HuH-7 (cell line): ENCODE measurements around the gene LEMD1.
"Not testable (repeated sequence)": the region's sequence is repeated elsewhere in the genome, so short reads cannot be mapped to it uniquely, and the experiment has no call there.

Source experiments
- DNase-seq: peaks from one replicate; pipeline ENCODE4 v3.0.0; 2011; ENCODE audit warnings: low spot score

The LEMD1 gene

GRCh38 chr1:205429762-205430695 is 8.2 kb upstream of the LEMD1 start:
- no peak for DNase-seq

DNA sequence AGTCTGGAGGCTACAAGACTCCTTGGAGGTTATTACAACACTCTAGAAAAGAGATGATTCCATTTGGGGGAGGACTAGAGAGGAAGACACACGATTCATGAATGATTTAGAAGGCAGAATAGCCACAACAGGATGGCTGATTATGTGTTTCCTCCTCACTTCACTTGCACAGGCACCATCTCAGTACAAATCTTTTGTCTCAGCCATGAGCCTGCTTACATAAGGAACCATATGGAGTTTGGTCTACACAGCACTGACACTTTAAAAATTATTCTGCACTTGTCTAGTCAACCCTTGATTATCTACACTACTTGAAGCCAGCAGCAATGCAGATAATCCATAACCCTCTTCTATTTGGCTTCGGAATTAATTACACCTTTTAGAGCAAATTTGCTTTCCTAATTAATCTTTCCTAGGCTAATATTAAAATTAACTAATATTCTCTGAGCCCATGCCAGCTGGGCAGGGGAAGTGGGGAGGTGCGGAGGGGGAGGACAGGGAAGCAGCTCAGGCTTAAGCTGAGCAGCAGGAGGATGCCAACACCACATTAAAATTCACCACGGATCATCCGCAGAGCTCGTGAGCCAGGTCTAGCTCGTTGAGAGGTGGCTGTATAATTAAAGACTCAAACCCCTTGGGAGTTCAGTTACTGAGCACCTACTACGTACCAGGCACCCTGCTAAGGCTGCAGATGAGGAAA is 3.2 kb upstream of the LEMD1 start:
- no peak for DNase-seq

DNA sequence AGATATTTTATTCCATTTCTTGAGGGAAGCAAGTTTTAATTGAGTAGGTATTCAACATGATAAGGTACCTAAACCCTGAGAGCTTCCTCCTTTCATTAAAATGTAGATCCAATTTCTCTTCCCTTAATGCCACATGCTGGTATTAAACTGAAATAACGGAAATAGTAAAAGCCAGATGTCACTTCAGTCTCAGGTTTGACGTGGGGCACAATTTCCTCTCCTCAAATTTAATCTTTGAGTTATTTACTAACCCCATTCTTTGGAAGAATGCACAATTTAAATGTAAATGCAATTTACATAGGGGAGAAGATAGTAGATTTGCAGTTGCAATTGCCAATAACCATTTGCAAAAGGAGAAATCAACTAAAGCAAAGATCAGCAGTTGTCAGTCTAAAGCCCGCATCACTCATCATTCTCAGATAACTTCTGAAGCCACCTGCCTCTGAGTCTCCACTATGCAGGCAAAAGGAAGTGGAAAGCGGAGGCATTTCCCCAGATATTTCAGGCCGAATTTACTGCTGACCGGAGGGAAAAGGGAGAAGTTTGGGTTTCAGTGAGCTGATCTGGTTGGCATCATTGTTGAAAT is 2.1 kb upstream of the LEMD1 start:
- no peak for DNase-seq

- DNase-seq = no peak
Observed at GRCh38 chr1:205422993-205423642, 1.3 kb upstream of the LEMD1 start.

DNA sequence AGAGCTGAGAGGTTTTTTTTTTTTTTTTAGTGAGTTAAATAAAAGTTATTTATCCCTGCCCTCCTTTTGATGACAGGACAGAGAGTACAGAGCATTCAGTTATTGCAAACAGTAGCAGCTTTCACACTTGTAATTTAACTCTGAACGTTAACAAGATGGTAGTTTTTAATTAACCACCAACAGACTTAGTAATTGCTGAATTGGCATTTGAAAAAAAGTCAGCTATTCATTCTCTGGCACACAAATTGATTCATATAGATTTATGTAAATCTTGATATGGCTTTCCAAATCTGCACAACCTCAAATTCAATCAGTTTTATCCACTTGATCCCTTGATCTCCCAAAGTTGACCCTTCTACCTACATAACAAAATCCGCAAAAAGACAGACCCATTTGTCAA is 918 bp downstream of the LEMD1 start:
- no peak for DNase-seq

DNA sequence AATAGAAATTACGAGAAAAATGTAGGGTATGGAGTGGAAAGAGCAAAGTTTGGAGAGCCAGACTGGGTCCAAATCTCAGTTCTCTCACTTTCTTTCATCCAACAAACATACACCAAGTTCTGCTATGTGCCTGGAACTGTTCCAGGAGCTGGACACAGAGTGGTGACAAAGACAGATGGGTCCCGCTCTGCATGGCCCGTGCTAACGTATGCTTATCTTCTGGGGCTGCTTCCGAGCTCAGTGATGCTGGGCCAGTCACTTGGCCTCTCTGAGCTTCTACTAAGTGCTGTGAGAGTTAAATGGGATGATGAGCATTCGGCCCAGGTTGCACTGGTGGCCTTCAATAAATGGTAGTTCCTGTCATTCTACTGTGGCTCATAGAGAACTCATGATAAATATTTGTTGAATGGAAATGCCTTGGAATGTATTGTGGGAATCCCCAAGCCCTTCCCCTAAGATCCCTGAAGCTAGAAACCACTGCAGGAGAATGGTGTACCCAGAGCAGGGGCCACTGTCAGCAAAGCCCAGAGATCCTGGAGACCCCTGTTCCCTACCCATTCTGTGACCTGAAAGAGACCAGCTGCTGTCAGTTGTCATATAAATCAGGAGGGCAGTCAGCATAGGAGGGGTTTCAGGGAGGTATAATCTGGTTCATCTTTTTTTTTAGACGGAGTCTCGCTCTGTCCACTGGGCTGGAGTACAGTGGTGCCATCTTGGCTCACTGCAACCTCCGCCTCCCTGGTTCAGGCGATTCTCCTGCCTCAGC is 3.8 kb downstream of the LEMD1 start:
- no peak for DNase-seq

DNA sequence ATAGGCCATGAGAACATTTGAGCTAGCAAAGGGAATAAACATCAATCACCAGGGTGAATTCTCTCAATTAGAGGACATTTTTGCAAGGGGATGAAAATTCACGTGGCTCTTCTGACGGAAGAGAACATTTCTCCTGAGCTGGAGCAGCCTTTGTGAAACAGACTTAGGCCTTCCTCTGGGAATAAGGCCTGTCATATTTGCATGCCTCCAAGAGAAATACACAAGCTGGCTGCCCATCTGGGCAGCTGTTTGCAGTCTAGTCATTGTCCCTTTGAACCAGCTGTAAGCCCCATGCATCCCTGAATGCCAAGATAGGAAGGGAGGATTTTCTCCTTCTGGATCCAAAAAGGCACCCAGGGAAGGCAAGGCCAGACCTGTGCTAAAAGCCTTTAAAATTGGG is 5.5 kb downstream of the LEMD1 start:
- DNase-seq = no peak

GRCh38 chr1:205410581-205411298 is 11.1 kb downstream of the LEMD1 start:
- DNase-seq = no peak

DNA sequence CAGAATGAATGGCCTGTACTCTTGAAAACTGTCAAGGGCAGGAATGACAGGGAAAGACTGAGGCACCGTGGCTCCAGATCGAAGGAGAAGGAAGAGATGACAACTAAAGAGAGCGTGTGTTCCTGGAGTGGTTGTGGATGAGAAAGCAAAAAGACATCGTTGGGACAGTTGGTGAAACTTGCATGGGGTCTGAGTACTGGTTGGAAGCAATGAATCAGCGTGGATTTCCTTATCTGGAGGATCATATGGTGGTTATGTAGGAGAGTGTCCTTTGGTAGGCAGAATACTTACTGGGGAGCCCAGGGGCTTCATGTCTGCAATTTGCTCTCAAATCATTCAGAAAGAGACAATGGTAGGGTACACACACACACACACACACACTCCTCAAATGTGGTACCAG is 13.9 kb downstream of the LEMD1 start:
- no peak for DNase-seq

GRCh38 chr1:205406252-205406651 is 15.6 kb downstream of the LEMD1 start:
- not testable (repeated sequence) for DNase-seq

DNA sequence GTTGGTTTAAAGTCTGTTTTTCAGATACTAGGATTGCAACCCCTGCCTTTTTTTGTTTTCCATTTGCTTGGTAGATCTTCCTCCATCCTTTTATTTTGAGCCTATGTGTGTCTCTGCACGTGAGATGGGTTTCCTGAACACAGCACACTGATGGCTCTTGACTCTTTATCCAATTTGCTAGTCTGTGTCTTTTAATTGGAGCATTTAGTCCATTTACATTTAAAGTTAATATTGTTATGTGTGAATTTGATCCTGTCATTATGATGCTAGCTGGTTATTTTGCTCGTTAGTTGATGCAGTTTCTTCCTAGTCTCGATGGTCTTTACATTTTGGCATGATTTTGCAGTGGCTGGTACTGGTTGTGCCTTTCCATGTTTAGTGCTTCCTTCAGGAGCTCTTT is 17.4 kb downstream of the LEMD1 start:
- DNase-seq = not testable (repeated sequence)

GRCh38 chr1:205398586-205398985 is 23.3 kb downstream of the LEMD1 start:
- no peak for DNase-seq

DNA sequence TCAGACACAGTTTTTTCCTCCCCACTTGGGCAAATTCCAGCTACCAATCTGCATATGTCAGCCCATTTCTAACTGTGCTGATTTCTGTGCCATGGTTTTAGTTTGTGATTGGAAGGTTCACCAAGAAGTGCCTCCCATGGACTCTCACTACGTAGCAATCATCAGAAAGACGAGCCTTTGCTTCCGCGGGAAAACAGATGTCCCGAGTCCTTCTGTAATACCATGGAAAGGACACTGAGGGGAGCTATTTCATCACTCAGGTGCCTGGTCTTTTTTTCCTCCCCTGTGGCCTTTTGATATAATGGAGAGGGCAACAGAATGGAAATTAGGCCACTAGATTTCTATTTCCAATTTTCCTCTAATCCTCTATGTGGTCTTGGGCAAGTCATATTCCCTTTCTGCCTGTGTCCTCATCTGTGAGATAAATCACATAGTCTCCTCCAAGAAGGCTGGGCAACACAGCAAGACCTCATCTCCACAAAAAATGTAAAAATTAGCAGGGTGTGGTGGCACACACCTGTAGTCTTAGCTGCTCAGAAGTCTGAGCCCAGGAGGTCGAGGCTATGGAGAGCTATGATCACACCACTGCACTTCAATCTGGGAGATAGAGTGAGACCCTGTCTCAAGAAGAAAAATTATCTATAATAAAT is 24.8 kb downstream of the LEMD1 start:
- peak; percentile 54 for DNase-seq

DNA sequence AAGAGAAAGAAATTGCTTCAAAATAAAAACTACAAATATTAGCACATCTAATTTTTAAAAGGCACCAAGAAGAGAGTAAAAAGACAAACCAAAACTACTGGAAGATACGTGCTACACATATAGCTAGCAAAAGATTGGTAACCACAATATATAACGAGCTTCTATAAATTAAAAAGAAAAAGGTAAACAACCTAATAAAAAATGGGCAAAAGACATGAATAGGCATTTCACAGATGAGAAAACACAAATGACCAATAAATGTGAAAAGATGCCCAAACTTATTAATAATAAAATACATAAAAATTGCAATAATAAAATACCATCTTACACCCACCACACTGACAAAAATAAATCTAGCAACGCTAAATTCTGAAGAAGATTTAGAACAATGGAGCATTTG is 26.2 kb downstream of the LEMD1 start:
- DNase-seq = no peak

DNA sequence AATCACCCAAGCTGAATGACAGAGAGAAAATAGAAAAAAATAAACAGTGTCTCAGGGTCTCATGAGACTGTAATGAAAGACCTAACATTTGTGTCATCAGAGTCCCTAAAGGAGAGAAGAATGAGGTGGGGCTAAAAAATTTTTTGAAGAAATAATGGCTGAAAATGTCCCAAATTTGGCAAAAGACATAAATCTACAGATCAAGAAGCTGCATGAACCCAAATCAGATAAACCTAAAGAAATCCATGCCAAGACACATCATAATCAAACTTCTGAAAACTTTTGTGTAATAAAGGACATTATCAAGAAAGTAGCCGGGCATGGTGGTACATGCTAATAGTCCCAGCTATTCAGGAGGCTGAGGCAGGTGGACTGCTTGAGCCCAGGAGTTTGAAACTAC is 29.2 kb downstream of the LEMD1 start:
- DNase-seq = no peak

- no peak for DNase-seq
Observed at GRCh38 chr1:205391386-205391785, 30.5 kb downstream of the LEMD1 start.

- DNase-seq = no peak
Observed at GRCh38 chr1:205387845-205388244, 34.0 kb downstream of the LEMD1 start.

DNA sequence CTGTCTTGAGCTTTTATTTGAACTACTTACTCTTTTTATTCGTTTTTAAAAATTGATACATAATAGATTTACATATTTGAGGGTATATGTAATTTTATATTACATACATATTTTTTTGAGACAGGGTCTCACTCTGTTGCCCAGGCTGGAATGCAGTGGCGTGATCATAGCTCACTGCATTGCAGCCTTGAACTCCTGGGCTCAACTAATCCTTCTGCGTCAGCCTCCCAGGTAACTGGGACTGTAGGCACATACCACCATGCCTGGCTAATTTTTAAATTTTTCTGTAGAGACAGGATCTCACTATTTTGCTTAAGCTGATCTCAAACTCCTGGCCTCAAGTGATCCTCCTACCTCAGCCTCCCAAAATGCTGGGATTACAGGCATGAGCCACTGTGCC is 38.9 kb downstream of the LEMD1 start:
- DNase-seq = not testable (repeated sequence)

- no peak for DNase-seq
Observed at GRCh38 chr1:205382561-205382960, 39.3 kb downstream of the LEMD1 start.

GRCh38 chr1:205381305-205381704 is 40.6 kb downstream of the LEMD1 start:
- no peak for DNase-seq

GRCh38 chr1:205380882-205381281 is 41.0 kb downstream of the LEMD1 start:
- no peak for DNase-seq
